Activated T-cell treated with anti-CD3 and anti-CD28 coated beads, Interleukin-2, amount 50 U/mL, for 1 hour (primary cell): Measurements from ENCODE around the gene APOO.

ENCODE experiments used
- DNase-seq: peaks from one replicate; pipeline ENCODE4 v3.0.0-alpha.2; 2020

Gene APOO

DNA sequence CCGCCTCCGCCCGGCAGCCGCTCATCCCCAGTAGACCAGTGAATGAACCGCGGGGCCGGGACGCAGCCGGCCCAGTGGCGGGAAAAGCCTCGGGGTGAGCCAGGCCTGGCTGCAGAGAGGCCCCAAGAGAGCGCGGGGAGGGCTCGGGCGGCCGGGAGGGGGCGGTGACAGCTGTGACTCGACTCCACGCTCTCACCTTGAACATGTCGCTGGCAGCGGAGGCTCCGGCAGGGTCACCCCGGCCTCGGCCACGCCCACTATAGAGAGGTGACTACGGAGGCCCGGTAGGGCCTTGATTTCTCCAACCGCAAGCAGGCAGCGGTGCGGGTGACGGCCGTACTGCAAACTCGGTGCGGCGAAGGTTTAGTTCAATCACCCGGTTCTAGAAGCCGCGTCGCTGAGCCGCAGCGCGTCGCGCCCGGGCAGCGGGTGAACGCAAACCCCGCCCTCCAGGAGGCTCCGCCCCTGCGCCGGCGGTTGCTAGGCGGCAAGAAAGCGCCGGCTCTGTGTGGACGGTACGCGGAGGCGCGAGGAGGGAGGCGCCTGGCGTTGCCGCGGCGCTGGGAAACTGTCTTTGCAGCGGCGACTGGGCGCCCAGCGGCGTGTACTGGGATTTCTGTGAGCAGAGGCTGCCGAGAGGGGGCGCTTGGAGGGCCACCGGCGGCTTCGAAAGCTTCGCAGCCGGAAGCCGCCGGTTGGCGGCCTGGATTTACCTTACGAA is at the start of gene APOO, which contains the start of gene CXorf58:
TSS of gene APOO (minus strand) at position 441 of the 721 bp plus-strand sequence. CDS start at position 205, 236 bp downstream.
TSS of gene CXorf58 (plus strand) at position 509 of the 721 bp plus-strand sequence. CDS start 2,297 bp downstream, outside the sequence.
- DNase-seq: peak; percentile 91

DNA sequence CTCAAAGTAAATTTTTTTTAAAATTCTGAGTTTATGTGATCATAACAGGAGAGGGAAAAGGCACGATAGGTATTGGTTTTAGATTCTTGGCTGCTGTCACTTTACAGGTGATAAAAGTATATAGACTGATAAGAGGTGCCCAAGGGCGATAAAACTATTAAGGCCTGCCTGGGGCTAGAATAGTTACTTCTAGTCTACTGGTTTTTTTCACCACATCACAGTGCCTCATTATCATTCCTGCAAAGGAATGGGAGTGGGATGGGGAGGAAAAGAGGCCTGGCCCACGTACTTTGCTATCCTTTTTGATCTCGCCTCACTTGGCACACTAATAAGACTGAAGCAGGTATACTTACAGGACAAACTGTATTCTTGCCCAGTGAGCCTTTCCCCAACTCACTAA is 46.7 kb upstream of the APOO start:
- DNase-seq: no peak

DNA sequence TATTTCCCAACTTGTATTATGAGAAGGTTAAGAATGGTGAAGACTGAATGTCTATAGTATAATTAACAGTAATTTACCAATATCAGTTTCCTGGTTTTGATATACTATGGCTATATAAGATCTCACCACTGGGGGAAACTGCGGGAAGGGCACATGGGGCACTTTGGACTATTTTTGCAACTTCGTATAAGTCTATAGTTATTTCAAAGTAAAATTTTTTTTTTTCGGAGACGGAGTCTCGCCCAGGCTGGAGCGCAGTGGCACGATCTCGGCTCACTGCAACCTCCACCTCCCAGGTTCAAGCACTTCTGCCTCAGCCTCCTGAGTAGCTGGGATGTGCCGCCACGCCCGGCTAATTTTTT is 46.2 kb upstream of the APOO start:
- DNase-seq: no peak

DNA sequence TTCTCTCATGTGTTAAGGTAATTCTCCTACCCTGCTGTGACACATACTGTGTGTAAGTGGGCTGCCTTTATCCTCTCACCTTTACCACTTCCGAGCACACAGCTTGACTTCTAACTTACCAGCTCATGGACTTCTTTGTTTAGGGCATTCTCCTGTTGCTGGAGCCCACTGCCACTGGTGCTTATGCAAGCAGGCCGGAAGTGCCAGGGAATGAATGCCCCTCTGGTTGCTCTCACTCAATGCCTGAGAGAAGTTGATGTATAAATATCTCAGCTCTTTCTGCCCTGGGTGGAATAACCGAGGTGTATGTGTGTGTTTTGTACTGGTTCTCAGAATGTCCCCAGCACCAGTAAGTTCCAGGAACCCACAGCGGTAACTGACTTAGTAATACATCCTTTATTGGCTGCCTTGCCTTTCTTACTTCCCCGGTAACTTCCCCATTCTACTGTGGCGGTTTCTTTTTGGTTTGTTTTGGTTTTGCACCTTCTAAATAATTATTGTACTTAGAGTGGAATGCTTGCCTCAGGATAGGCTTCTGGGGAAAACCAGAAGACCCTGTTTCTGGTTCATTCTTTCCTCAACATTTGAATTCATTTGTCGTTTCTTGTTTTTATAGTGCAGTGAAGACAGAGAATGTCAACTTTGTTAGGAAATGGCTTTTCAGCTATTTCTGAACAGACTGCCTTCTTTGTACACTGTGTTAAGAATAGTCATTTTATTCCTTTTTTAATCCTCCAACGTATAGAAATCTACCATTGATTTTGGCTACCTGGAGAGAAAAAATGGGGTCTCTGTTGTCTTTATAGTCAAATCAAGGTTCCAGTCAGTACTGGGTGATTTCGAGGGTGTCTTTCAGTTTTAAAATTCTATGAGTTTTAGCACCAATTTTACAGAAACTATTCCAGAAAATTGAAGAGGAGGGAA is 45.5 kb upstream of the APOO start:
- peak; percentile 39 for DNase-seq

DNA sequence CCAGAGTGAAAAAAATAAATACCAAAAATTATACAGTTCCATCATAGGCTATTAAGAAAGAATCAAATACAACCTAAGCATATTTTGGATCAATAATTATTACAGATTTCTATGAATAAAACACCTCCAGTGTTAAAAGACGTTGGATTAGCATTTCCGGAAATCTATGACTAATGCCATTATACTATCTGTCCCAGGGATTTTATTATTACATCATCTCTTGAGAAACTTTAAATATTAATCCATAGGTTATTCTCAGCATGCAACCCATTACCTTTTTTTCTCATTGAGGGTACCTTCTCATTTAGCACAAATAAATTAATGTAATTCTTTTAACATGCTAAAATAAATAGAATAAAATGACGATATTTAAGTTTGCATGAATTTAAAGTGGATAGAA is 44.7 kb upstream of the APOO start:
- no peak for DNase-seq

DNA sequence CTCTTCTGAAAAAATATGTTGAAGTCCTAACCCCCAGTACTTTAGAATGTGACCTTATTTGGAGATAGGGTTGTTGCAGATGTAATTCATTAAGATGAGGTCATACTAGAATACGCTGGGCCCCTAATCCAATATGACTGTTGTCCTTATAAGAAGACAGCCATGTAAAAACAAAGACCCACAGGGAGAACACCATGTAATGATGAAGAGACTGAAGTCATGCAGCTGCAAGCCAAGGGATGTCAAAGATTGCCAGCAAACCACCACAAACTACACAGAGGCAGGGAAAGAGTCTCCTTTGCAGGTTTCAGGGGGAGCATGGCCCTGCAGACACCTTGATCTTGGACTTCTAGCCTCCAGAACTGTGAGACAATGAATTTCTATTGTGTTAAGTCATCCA is 37.5 kb upstream of the APOO start:
- DNase-seq: no peak

DNA sequence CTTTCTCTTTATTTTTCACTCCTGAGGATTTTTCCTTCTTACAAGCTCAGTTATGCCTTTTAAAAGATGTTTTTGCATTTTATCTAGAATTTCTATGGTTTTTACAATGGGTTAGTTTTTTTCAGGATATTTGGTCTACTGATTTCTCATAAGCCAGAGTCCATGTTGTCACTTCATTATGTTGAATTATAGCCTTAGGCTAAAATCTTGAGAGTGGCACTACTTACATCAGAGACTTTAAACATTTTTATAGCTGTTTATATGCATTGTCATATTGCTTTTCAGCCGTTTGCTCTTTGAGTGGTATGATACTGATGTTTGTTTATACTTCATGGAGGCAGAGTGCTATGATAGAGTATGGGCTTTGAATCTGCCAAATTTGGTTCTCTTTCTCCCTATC is 36.5 kb upstream of the APOO start:
- no peak for DNase-seq

DNA sequence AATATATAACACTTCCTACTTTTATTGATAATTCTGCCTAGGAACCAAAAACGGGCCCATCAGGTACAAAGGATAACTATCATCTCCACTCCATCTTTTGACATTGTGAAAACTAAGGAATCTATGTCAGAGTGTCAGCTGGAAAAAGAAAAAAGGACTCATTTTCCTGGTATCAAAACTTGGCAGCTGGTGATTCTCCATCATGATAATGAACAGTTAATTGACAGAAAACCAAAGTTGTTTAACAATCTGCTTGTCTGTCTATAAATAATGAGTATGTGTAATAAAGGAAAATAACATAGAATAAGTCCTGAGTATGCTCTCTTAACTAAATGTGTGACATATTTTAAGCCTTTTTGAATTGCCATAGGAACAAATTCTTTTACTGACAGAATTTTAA is 31.5 kb upstream of the APOO start:
- no peak for DNase-seq

DNA sequence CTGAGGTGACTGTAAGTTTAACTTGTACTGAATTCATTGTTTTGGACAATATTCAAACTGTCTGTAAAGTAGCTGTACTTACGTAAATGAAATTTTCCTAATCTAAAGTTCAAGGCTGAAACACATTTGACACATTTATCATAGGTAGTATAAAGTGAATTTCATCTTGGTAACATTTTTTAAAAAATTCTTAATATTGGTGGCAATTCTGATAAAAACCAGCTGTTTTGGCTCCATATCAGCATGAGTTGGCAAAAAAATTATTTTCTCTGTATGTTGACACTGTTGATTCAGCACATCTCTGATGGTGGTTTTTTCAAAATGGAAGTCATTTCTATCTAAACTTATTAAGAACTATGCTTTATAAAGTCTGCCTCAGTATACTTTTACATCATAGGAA is 31.0 kb upstream of the APOO start:
- no peak for DNase-seq

DNA sequence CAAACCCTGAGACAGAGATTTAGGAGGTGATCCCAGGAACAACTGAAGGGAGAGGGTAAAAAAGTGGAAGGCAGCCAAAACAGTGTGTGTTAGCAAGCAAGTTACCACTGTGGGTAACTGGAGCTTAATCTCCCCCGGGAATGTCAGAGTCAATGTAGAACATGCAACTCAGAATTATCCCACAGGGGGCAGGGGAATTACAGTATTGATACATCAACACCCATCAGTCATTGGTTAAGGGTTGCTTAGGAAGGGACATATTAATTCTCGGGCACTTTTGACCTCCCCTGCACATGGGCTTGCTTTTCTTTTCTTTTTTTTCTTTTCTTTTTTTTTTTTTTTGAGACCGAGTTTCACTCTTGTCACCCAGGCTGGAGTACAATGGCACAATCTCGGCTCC is 29.4 kb upstream of the APOO start:
- DNase-seq: no peak

DNA sequence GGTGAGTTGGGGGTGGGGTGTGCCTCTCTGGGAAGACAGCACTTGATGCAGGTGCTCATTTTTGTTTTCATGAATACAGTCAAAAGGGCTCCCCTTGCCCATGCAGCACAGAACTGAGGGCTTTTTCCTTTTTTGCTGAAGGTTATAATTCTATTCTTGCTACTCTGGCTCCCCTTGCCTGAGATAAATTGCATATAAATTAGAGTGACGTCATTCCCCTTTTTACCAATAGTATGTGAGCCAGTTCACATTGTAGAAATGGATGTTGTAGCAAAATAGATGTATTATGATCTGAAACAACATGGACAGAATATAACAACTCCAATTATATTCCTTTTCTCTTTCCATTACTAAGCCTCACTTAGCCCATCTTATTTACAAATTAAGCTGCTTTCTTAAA is 28.4 kb upstream of the APOO start:
- DNase-seq: no peak

DNA sequence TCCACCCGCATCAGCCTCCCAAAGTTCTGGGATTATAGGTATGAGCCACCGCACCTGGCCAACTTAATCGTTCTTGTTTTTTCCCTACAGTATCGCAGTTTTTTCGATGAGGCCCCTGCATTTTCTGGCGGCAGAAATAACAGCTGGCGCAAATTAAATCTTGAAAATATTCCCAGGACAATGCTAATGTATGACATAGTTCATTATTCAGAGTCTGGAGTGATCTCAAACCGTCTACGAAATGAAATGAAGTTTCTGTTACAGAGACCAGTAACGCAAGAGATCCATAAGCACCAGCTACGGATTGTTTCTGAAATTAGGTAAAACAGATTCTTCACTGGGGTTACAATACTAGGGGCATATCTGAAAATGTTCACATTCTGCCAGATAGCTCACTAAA is 27.4 kb upstream of the APOO start:
- DNase-seq: no peak

DNA sequence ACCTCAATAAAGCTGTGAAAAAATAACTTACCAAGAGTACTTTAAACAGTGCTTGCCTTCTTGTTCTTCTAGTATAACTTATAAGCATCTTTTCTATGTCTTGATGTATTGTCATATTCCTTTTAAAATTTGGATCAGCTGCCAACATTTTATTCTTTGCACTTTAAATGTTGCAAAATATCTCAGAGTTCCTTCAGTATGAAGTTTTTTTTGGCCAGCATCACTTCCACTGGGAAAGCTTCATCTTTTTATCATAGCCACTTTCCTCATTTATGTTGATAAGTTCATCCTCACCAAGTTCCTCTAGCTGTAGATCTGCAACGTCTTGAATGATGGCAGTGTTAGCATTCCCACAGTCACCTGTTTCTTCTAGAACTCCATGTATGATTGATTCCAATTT is 24.3 kb upstream of the APOO start:
- no peak for DNase-seq

DNA sequence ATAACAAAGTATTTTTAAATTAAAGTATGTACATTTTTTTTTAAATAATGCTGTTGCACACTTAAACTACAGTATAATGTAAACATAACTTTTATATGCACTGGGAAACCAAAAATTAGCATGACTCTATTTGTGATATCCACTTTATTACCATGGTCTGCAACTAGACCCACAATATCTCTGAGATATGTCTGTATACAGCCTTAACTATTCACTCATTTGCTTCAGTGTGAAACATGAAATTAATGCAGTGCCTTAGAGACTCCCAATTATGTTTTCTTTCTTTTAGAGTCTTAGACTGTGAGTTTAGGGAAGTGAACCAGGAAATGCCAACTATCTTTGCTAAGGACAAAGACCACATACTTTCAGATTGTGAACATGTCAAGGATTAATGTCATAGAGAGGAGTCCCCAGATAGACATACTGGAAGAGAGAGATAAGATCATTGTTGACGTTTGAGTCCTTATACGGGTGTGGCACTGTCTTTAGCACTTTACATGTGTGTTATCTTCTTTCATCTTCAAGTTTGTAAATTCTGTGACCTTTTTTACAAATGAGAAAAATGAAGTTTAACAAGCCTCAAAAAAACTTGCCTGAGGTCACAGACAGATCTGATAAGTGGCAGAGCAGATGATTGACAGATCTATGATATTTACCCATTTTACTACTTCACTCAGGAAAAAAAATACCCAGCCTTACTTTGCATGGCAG is 23.3 kb upstream of the APOO start:
- no peak for DNase-seq

DNA sequence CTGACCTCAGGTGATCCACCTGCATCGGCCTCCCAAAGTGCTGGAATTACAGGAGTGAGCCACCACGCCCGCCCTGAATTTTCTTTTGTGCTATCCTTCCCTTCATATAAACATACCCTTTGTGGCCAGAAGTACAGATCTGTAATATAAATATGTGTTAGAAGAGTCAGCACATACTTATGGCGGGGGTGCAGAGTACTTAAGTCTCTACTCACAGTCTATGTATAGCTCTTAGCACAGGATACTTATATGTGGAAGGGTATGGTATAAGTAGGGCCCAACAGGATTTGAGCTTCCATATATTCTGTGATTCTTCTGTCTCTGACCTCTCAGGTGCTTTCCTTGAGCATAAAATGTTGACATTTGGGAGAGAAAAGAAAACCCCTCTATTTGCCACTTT is 18.3 kb upstream of the APOO start:
- no peak for DNase-seq

DNA sequence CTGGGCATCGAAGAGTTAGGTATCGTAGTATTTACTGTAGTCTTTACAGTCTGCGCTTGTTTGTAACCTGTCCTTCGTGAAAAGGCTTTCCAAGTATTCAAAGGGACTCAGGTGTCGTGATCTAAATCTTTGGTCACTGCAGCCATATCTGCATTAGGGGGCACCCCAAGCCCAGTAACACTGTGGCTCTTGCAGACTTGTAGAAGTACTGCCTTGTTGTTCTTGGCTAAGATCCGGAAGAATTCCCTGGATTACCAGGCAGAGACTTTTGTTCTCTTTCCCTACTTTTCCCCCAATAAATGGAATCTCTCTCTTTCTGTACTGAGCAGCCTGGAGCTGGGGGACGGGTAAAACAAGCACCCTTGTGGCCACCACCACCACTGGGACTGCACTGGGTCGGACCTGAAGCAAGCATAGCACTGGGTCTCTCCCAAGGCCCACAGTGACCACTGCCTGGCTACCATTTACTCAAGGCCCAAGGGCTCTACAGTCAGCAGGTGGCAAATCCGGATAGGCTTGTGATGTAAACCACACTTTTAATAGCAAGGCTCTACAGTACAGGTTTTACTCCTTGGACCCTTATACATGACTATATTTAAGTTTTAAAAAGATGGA is 12.1 kb upstream of the APOO start:
- DNase-seq: no peak

DNA sequence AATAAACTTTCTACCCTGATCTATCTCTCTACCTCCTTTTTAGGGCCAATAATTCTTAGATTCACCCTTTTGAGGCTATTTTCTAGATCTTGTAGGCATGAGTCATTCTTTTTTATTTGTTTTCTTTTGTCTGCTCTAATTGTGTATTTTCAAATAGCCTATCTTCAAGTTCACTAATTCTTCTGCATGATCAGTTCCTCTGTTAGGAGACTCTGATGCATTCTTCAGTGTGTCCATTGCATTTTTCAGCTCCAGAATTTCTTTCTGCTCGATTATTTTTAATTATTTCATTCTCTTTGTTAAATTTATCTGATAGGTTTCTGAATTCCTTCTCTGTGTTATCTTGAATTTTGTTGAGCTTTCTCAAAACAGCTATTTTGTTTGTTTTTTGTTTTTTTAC is 11.4 kb upstream of the APOO start:
- DNase-seq: no peak

DNA sequence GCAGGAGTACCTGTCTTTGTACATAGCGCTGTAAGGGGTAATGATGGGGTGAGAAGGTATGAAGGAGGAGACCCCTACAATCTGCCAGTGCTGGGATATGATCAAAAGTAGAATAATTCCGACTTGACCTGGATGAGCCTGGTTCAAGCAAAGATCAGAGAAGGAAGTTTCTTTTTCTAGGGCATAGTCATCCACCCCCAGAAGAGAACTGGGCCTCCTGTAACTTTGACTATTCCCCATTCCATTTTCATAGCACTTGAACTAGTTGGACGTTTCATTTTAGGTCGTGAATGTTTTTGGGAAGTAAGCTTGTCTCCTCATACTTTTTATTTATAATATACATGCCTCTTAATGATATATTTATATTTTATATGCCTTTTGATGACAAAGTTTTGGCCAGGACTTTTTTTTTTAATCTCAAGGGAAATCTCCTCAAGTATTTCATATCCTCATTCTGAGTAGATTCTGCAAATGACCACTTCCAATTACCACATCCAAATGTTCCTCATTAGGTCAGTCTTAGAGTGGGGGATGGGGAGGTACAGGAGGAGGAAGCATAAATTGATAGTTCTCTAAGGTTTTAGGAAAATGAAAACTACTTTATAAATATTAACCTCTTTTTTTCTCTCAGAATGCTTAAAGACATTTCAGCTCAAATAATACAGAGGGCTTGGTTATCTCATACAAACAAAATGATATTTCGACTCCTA is 3.5 kb upstream of the APOO start:
- no peak for DNase-seq

DNA sequence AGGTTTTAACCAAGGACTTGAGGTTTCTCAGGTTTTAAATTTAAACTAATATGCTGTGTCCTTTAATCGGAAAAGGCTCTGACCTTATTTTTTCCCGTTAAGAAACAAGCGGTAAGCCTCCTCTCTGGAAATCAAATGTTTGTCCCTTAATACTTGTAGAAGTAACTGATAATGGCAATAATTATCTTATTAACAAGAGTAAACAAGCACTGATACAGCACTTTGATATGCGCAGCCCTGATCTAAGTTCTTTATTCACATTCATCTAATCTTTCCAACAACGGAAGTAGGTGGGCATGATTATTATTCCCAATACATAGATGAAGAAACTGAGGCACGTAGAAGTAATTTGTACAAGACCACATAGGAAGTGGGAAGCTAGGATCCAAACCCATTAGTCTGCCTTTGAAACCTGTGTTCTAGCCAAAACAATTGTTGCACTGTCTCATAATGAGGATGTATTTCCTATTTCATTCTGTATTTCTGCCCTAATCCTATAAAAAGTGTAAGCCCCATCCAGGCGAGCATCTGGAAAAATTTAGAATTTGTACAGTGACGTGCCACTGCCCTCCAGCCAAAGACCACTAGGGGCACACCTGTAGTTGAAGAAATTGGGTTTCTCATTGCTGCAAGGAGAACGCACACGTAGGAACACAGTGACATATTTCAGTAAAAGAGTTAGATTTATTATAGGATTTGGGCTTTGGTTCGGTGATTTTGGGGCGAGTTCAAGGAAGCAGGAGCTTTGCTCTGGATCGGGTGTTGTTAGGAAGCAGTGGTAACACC is 674 bp upstream of the APOO start:
- DNase-seq: no peak

DNA sequence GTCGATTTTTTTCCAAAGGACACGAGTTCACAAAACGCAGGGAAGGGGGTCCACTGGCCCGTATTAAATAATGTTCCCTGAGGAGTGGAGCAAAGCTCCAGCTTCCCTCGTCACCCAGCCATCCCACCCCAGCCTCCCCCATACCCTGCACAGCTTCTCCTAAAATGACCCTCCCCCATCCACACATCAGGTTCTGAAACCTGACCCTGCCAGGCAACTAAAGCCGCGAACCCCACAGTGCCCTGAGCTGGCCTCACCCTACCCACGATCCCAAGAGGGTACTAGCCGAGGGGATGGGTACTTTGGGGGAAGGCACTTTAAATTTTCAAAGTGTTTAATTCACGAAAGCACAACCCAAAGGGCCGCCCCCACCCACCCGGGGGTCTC is 634 bp downstream of the APOO start:
- DNase-seq: no peak

DNA sequence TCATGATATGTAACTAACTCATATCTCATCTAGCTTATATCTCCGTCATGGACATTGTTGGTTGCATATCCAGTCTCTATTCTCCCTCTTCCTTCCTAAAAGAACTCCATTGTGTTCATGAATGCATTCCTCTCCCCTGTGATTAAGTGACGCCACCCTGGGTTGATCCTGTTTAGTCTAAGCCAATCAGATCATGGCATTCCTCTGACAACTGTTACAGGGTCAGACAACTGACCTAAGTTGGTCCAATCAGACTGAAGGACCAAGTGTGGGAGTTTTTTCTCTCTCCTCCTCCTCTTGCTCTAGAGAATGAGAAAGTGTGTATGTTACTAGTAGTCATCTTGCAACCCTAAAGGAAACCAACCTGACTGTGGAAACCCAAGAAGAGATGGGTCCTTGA is 3.6 kb downstream of the APOO start:
- DNase-seq: no peak

DNA sequence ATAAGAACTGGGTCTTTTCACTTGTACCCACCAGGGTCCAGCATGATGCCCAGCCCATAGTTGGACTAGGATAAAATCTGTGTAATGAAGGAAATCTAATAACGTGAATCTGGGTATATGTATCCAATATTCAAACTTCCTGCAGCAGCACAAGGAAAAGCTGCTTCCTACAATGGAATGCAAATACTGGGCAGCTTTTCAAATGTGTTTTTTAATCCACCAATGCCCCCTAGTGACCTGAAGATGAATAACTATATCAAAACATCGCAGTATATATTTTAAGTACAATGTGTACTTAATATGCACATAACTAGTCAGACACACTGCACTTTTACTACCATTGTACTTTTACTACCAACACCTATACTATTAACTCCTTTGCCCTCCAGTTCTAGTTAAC is 5.3 kb downstream of the APOO start:
- DNase-seq: no peak
